GM12874 (cell line): ENCODE data around the gene CHAC1.

Source experiments
- CTCF ChIP-seq: IDR thresholded peaks from 2 replicates; pipeline ENCODE4 v1.5.1; 2011; ENCODE audit warnings: low read depth, mild to moderate bottlenecking, control low read depth, low read length, moderate library complexity; ENCODE audit not compliant: insufficient read depth

The CHAC1 gene

DNA sequence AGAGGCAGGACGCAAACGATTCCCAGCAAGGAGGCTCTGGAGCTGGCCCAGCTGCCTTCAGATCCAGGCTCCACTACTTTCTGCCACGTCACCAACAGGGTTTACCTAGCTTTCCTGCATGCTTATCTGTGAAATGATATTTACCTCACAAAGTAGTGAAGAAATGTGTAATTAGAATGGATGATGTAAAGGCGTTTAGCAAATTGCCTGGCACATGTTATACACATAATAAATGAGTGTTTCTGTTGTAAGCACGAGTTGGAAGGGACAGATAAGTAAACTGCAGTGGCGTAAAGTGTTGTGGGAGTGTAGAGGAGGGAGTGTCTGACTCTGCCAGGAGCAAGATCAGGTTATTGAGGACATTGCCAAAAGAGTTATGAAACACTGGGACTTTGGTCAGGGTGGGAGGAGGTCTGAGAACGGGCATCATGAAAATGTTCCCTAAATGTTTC, 3.5 kb upstream of the CHAC1 start:
- no peak for TF ChIP-seq CTCF

DNA sequence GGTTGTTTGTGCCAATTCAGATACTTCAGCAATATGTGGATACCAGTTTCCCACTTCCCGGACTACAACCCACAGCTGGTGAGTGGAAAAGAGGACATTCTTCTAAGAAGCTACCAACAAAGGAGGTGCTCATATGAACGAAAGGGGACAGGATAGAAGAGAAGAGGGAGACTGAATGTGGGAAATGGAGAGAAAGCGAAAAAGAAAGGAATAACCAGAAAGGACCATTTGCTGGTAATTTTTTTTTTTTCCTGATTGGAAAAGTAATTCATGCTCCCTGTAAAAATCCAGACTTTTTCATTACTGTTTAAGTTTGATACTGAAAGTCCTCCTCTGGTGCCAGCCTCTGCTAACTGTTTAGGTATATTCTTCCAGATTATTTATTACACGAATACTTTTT, 1.5 kb upstream of the CHAC1 start:
- TF ChIP-seq CTCF, result no peak

DNA sequence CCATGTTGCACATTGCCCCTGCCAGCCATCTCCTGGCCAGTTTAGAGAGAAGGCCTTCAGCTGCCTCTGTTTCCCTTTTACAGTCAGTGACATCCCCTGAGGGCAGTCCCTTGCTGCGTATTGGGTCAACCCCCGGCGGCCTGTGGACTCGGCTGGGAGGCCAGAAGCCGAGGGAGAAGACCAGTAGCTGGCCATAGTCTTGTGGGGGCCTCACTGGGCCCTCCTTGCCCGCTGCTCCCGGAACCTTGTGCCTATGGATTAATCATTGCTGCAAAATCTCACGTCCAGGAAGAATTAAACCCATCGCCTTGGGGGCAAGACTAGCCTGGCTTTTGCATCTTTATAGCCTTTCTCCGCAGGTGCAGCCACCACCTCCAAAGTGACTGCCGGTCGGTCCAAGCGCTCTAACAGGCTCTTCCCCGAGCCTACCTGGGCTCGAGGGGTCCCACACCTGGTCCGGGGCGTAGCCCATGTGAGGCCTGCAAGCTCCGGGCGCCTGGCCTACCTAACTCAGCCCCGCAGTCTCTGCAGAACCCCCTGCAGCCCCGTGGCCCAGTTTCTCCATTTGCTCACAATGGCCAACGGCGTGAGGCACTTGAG, 870 bp upstream of the CHAC1 start:
- no peak for TF ChIP-seq CTCF

DNA sequence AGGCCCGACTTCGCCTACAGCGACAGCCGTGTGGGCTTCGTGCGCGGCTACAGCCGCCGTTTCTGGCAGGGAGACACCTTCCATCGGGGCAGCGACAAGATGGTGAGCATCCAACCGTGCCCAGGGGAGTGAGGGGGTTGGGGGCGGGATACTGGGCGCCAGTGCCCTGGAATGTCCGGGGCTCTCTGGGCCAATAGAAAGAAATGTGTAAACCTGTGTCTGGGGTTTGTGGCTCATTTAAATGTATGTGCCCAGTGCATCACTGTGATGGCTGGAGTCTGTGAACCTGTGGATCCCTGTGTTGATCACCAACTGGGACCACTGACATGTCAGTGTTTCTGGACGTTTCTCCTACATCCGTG, 423 bp downstream of the CHAC1 start:
- no peak for TF ChIP-seq CTCF

GRCh38 chr15:40955141-40955903, 2.1 kb downstream of the CHAC1 start:
- TF ChIP-seq CTCF, result no peak

DNA sequence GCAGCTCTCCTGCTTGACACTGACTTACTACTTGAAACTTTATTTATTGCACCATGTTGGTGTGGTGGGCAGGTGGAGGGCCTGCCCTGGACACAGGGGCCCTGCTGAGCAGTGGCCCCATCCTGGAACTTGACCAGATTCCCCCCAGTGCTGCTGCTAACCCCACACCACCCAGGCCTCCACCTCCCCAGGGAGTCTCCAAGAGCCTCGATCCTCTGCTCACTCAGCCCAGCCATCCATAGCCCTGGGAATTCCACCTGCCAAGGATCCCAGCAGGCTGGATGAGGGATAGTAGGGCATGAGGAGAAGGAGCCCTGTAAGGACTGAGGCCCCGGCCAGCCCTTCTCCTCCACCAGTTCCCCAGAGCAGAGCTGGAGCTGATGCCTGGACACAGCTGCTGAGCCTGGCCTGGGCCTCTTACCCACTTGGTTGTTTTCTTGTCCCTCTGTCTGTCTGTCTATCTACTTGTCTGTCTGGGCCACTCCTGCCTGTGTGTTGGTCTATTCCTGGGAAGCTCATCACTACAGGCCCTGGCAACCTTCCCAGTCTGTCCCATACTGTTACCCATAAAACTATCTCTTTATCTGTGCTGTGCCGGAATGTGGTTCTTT, 2.8 kb downstream of the CHAC1 start:
- no peak for TF ChIP-seq CTCF

DNA sequence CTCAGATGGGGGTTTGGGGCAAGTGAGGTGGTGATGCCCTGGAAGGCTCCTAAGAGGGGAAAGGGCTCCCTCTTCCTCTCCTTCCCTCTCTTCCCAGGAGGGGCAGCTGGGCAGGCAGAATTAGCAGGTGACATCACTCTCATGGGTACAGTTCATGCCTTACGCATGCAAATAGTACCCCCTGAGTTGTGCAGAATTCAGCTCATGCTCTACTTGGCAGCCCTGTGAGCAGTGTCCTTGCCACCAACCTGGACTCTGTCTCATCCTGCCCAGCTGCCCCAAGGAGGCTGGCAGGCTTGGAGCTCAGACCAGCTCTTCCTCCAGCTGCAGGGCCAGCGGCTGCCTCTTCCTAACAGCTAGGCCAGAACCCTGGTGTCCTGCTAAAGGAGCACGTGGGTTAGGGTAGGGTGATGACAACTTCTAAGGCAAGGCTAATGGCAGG, 3.3 kb downstream of the CHAC1 start:
- TF ChIP-seq CTCF, result no peak
